NCI-H446 (cell line): ENCODE results near the gene VDAC1.
"Not testable (repeated sequence)": the region's sequence is repeated elsewhere in the genome, so short reads cannot be mapped to it uniquely, and the experiment has no call there.

Experiments
- DNase-seq, 2 experiments: peaks; one replicate each; lab custom pipeline; 2025; lab: John Stamatoyannopoulos, UW

VDAC1 gene, protein sequence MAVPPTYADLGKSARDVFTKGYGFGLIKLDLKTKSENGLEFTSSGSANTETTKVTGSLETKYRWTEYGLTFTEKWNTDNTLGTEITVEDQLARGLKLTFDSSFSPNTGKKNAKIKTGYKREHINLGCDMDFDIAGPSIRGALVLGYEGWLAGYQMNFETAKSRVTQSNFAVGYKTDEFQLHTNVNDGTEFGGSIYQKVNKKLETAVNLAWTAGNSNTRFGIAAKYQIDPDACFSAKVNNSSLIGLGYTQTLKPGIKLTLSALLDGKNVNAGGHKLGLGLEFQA

GRCh38 chr5:134004626-134005416 lies at the start of gene VDAC1:
Gene VDAC1 (minus strand): TSS chr5:134004975. CDS start chr5:133993012, 11,963 bp downstream.
- peak; percentile 26 to 82 for DNase-seq

GRCh38 chr5:134053840-134054338 lies 49.1 kb upstream of the VDAC1 start:
- no peak for DNase-seq

- DNase-seq: no peak
Observed at GRCh38 chr5:134053314-134053839, 48.6 kb upstream of the VDAC1 start.

- no peak for DNase-seq
Observed at GRCh38 chr5:134051305-134051704, 46.5 kb upstream of the VDAC1 start.

DNA sequence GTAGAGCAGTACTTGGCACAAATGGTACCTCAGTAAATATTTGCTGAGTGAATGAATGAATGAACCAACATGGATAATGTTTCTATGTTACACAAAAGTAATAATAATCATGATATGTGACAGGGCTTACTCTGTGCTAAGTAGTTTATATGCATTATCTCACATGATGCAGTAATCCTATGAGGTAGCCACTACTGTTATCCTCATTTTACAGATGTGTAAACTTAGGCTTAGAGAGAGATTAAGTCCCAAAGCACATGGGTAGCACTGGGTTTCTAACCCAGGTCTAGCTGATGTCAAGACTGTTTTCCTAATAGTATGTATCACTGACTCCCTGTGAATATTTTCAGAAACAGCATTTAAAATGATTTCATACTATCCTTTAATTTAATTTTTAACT lies 44.1 kb upstream of the VDAC1 start:
- no peak for DNase-seq

DNA sequence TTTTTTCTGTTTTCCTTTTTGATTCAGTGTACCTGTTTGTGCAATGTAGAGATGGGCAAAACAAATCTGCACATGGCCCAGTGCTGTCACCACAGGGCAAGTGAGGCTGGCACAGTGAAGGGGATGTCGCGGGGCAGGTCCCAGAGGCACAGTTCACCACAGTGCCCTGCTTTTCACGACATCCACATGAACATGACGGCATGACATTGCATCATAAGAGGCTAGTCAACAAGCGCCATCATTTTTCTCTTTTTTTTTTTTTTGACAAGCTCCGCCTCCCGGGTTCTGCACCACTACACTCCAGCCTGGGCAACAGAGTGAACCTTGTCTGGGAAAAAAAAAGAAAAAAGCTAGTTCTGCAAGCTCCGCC lies 42.9 kb upstream of the VDAC1 start:
- DNase-seq: no peak

DNA sequence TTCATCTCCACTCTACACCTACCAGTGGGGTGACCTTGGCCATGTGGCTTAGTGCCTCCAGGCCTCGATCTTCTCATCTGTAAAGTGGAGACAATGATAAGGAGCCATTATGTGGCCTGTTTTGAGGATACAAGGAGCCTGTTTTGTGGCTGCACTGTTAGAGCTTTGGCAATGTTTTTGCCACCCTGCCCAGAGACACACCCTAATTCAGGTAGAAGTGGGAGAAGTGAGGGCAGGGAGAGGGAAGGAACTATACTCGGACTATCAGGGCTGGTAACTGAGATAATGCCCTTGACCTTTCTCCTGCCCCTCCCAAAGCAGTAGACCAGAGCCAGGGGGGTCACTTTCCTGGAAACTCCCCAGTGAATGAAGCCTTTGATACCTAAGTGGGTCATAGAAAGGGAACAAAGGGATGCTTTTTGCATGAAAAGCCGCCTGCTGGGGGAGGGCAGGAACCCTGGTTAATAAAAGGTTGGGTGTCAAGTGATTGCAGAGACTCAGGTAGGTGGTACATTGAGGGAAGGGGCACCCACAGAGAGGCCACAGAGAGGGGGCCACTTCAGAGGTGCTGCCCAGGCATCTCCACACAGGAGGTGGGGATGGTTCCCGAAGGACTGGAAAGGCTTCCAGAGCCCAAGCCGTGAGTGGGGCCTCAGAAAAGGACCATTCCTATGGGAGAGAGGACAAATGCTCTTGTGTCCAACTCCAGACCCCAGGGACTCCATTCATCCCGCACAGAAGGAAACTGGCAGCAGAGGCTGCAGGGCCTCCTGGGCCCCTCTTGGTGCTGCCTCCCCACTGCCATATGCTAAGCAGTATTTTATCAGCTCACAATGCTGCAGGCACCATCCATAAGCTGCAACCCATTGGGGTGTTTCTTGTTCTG lies 42.3 kb upstream of the VDAC1 start:
- DNase-seq: no peak

DNA sequence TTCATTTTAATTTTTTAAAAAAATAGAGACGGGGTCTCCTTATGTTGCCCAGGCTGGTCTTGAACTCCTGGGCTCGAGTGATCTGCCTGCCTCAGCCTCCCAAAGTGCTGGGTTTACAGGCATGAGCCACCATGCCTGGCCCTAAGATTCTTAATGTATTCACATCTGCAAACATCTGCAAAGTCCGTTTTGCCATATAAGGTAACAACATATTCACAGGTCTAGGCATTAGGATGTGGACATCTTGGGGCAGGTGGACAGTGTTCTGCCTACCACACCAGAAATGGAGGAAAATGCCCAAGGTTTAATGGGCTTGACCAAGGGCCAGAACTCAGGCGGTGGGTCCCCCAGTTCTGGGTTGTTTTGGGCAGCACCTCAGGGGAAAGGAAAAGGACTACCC lies 41.6 kb upstream of the VDAC1 start:
- DNase-seq: no peak

GRCh38 chr5:134043793-134044792 lies 39.3 kb upstream of the VDAC1 start:
- DNase-seq: no peak

GRCh38 chr5:134041570-134042411 lies 37.0 kb upstream of the VDAC1 start:
- no peak for DNase-seq

GRCh38 chr5:134038138-134038537 lies 33.4 kb upstream of the VDAC1 start:
- DNase-seq: peak in 1 of 2 experiments; percentile 9

- DNase-seq: no peak
Observed at GRCh38 chr5:134037160-134037559, 32.4 kb upstream of the VDAC1 start.

DNA sequence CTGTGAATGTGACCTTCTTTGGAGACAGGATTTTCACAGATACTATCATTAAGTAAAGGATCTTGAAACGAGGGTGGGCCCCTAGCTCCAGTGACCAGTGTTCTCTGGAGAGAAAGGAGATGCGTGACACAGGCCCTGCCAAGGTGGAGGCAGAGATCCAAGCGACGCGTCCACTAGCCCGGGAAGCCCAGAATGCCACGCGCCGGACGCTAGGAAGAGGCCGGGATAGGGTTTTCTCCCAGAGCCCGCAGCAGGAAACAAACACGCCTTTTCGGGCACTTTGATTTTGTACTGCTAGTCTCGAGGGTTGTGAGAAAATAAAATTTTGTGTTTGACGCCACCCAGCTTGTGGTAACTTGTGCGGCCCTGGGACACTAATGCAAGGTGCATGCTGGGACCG lies 29.6 kb upstream of the VDAC1 start:
- no peak for DNase-seq

DNA sequence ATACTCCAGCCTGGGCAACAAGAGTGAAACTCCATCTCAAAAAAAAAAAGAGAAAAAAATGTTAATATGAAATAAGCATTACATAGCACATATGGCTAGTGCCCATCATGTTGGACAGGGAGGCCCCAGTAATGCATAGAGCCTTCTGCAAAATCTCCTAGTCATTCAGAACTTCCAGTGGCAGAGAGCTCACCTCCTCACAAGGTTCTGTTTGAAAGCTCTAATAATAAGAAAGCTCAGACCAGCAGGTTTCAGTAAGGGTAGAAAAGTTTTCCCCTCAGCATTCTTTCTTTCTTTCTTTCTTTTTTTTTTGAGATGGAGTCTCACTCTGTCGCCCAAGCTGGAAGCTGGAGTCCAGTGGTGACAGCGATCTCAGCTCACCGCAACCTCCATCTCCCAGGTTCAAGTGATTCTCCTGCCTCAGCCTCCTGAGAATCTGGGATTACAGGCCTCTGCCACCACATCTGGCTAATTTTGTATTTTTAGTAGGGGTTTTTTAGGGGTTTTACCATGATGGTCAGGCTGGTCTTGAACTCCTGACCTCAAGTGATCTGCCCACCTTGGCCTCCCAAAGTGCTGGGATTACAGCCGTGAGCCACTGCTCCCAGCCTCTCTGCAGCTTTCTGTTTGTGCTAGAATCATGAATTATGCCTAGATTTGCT lies 25.7 kb upstream of the VDAC1 start:
- DNase-seq: not testable (repeated sequence)

DNA sequence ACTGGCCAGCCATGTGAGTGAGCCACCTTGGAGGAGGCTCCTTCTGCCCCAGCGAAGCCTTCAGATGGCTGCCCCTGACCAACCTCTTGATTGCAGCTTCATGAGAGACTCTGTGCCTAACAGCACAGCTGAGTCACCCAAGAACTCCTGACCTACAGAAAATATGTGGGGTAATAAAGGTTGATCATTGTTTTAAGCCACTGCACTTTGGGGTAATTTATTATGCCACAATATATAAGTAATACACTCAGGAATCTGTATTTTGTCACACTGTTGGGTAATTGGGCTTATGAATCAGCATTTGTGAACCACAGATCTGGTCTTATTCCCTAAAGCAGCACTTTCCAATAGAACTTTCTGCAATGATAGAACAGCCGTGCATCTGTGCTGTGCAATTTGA lies 24.4 kb upstream of the VDAC1 start:
- DNase-seq: no peak

- no peak for DNase-seq
Observed at GRCh38 chr5:134028496-134028895, 23.7 kb upstream of the VDAC1 start.

DNA sequence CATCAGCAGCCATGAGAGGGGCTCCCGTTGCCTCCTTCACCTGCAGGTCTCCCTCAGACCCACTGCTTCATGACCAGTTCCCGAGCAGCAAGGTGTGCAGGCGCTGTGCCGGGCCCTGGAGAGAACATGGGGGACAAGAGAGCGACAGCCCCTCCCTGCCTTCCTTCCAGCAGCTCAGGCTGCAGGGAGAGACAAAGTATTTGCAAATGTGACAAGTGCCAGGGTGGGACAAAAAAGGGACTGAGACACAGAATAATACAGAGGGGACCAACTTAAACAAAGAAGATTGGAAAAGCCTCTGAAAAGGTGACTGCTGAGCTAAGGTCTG lies 22.5 kb upstream of the VDAC1 start:
- no peak for DNase-seq

DNA sequence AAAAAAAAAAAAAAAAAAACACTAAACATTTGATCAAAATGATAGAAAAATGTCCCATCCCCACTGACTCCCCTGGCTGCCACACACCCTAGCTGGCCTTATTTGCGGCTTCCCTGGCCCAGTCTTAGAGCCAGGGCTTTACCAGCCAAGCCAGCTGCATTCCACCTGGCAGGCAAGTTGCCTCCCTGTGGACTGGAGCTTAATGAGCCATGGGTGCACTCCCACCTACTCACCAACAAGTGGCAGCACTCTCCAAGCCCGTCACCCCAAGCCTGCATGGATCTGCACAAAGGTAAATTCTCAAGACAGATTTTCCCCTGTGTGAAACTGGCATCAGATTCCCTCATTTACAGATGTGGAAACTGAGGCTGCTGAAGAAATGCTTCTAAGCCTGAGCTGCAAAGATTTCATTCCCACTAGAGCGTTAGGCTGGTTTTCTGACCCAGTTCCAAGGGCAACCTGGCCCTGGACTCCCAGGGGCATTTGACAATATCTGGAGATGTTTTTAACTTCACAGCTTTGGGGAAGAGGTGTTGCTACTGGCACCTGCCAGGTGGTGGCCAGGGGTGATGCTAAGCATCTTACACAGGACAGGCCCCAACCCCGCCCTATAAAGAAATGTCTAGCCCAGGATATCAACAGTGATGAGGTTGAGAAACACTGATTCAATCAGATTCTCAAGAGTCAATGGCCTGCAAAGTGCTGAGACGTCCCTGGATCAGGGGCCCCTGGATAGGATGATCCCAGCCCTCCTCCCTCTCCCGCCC lies 21.9 kb upstream of the VDAC1 start:
- peak; percentile 22 to 50 for DNase-seq

DNA sequence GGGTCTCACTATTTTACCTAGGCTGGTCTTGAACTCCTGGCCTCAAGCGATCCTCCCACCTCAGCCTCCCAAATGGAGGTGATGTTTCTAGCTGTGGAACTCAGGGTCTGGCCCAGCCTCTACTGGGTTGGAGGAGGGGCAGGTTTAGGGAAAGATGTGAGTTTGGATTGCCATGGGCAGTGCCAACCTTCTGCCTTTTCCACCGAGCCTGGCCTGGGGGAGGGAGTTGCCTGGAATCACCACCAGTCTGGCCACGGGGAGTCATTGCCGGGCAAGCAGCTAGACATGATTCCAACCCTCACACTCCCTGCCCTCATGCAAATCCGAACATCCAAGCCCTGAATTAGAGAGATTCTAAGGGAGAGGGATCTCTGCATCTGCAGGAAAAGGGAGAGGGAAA lies 21.0 kb upstream of the VDAC1 start:
- DNase-seq: no peak
